Kidney (tissue), 14 donors: Measurements from ENCODE around the gene VAV2. TPM values are rescaled to one million over a fixed set of nuclear protein-coding genes. Genes with fewer than 3 reads are reported as not detected.

Experiments
- DNase-seq, 5 donors: peaks; one replicate each; pipeline ENCODE4 v3.0.0-alpha.2; 2013 to 2020
- FAIRE-seq: peaks from 2 replicates; lab custom pipeline; 2012; peaks lifted over from hg19 to GRCh38; lab: Jason Lieb, UNC
- H3K27ac ChIP-seq, 2 donors: one replicate each; pipeline ENCODE4 v1.7.0; 2013; ENCODE audit warnings: low read depth in 2 of 2, low read length in 2 of 2, inconsistent platforms in 1 of 2
- H3K27me3 ChIP-seq: one replicate; pipeline ENCODE4 v1.7.1; 2013; ENCODE audit warnings: low read length, inconsistent platforms; ENCODE audit not compliant: control insufficient read depth, insufficient read depth
- H3K36me3 ChIP-seq, 3 donors: one replicate each; pipeline versions ENCODE4 v1.7.0 to v1.7.1; 2013; ENCODE audit warnings: low read length in 3 of 3, control low read depth in 1 of 3, inconsistent platforms in 1 of 3; ENCODE audit not compliant: insufficient read depth in 3 of 3, control insufficient read depth in 2 of 3
- H3K4me1 ChIP-seq, 3 donors: one replicate each; pipeline versions ENCODE4 v1.7.0 to v1.7.1; 2013; ENCODE audit warnings: low read length in 3 of 3, inconsistent platforms in 1 of 3, low read depth in 1 of 3; ENCODE audit not compliant: control insufficient read depth in 2 of 3, insufficient read depth in 2 of 3
- H3K4me3 ChIP-seq, 3 donors: one replicate each; pipeline versions ENCODE4 v1.7.0 to v1.8.1; 2013; ENCODE audit warnings: low read length in 3 of 3, control low read depth in 1 of 3, inconsistent platforms in 1 of 3
- H3K9ac ChIP-seq, 3 donors: one replicate each; pipeline versions ENCODE4 v1.7.0 to v1.7.1; 2013; ENCODE audit warnings: low read length in 3 of 3, control low read depth in 1 of 3, inconsistent platforms in 1 of 3
- H3K9me3 ChIP-seq, 3 donors: one replicate each; pipeline versions ENCODE4 v1.7.0 to v1.7.1; 2013; ENCODE audit warnings: low read length in 3 of 3, control low read depth in 1 of 3, inconsistent platforms in 1 of 3; ENCODE audit not compliant: control insufficient read depth in 2 of 3, insufficient read depth in 1 of 3
- CTCF ChIP-seq: IDR thresholded peaks from 3 replicates; pipeline ENCODE4 v1.5.1; 2012; ENCODE audit warnings: mild to moderate bottlenecking, moderate library complexity, borderline replicate concordance; ENCODE audit not compliant: insufficient read depth; ENCODE audit errors: extremely low read depth
- intact Hi-C: fragments of 100-400 bp; cut with DNase I; formaldehyde crosslinking; loops from one replicate; pipeline ENCODE4 v1.11.1; 2022
- polyA plus RNA-seq: library from polyadenylated mRNA; stranded (reverse); fragments of 350-450 nt; fragmentation: Illumina TruSeq; extraction: RNeasy Lipid Tissue Mini Kit (QIAGEN cat#74804); gene quantifications from one replicate; pipeline ENCODE4 v1.2.3, GENCODE V29; 2014; ENCODE audit warnings: low read depth, low replicate concordance; ENCODE audit not compliant: insufficient read depth
- total RNA-seq: library from RNA; stranded (reverse); fragmentation: NEBNext Ultra II Directional; extraction: Animal tissue kit (Norgen Biotek cat#: 25700); gene quantifications from one replicate; pipeline ENCODE4 v1.2.1, GENCODE V29; 2021
- donor health status: control.
- donor health status: control.
- donor health status: control.
- donor health status: control.
- donor health status: control.
- donor health status: DM: yes; HTN: yes; CAD: no.
- donor health status: Normal renal cell carcinoma (clear cell type).

The VAV2 gene
- total and polyA plus RNA-seq, 2 donors from 2014 or later, result 22.3 to 47.1 TPM

GRCh38 chr9:133768859-133769510, 223.1 kb downstream of the VAV2 start:
- H3K9ac ChIP-seq, result no peak overlapping the region
- H3K27me3 ChIP-seq, result no peaks in the 10 kb centered on the region
- H3K27ac ChIP-seq, result no peak overlapping the region
- no peak overlapping the region for H3K4me3 ChIP-seq
- H3K9me3 ChIP-seq, result peaks cover 0 to 12% (median 4%) of the 10 kb centered on the region in 3 donors
- DNase-seq, result peak in 3 of 5 donors; percentile 24 to 66 (median 47)
- intact Hi-C loops, result no loop called here
- H3K36me3 ChIP-seq, result peaks cover 10 to 21% (median 14%) of the 10 kb centered on the region in 3 donors
- no peak for FAIRE-seq
- TF ChIP-seq CTCF, result peak; percentile 52
- H3K4me1 ChIP-seq, result peaks cover 0 to 2% (median 0%) of the 10 kb centered on the region in 3 donors

- FAIRE-seq (no peak), DNase-seq (peak in 2 of 5 donors; percentile 8 to 26)
- H3K27me3 ChIP-seq, result no peaks in the 10 kb centered on the region
- TF ChIP-seq CTCF, result no peak
- intact Hi-C loops, result no loop called here
- H3K4me1 ChIP-seq, result peaks cover 0 to 2% (median 0%) of the 10 kb centered on the region in 3 donors
- H3K4me3 ChIP-seq, result no peak overlapping the region
- H3K9ac ChIP-seq, result no peak overlapping the region
- H3K9me3 ChIP-seq, result peaks cover 0 to 12% (median 2%) of the 10 kb centered on the region in 3 donors
- peaks cover 6 to 24% (median 14%) of the 10 kb centered on the region in 3 donors for H3K36me3 ChIP-seq
- no peak overlapping the region for H3K27ac ChIP-seq
Measured at GRCh38 chr9:133768371-133768858, 223.7 kb downstream of the VAV2 start.

- DNase-seq (peak in 2 of 5 donors; percentile 8 to 25), FAIRE-seq (no peak)
- Histone ChIP-seq H3K9me3 (peaks cover 0 to 12% (median 2%) of the 10 kb centered on the region in 3 donors), H3K9ac (no peak overlapping the region), H3K4me3 (no peak overlapping the region), H3K27ac (no peak overlapping the region), H3K27me3 (no peaks in the 10 kb centered on the region), H3K4me1 (peaks cover 0 to 2% (median 0%) of the 10 kb centered on the region in 3 donors), H3K36me3 (peaks cover 6 to 24% (median 14%) of the 10 kb centered on the region in 3 donors)
- TF ChIP-seq CTCF, result no peak
- intact Hi-C loops, result no loop called here
Measured at GRCh38 chr9:133767625-133768024, 224.5 kb downstream of the VAV2 start.
